Spleen (tissue), 7 donors: ENCODE results near the gene NFE2L3.
"Not testable (repeated sequence)": the region's sequence is repeated elsewhere in the genome, so short reads cannot be mapped to it uniquely, and the experiment has no call there.

Experiments used
- CTCF ChIP-seq, 11 experiments: fragments of 200-600 bp in 7 of 11; fragments of 450-650 bp in 4 of 11; sonication (generic) in 4 of 11; IDR thresholded peaks in 8 of 11; conservative IDR thresholded peaks in 3 of 11; 1 replicate in 7 of 11; 2 replicates in 4 of 11; pipeline versions ENCODE4 v1.4.0 to v1.8.0; 2016 to 2021; ENCODE audit warnings: antibody characterized with exemption in 11 of 11, inconsistent platforms in 4 of 11, mild to moderate bottlenecking in 1 of 11
- POLR2A ChIP-seq, 3 donors: fragments of 450-650 bp; IDR thresholded peaks; one replicate each; pipeline ENCODE4 v1.5.1; 2017; ENCODE audit warnings: antibody characterized with exemption in 3 of 3, mild to moderate bottlenecking in 1 of 3
- donor health status: DM: no; HTN: no; CAD: no; lungs with moderate emphysema.
- donor health status: DM: no; HTN: no; CAD: no.
- donor health status: DM: no; HTN: no; CAD: no.

DNA sequence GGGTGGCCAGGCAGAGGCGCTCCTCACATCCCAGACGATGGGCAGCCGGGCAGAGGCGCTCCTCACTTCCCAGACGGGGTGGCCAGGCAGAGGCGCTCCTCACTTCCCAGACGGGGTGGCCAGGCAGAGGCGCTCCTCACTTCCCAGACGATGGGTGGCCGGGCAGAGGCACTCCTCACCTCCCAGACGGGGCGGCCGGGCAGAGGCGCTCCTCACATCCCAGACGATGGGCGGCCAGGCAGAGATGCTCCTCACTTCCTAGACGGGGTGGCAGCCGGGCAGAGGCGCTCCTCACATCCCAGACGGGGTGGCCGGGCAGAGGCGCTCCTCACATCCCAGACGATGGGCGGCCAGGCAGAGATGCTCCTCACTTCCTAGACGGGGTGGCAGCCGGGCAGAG is 24.7 kb downstream of the NFE2L3 start:
- TF ChIP-seq POLR2A (IDR thresholded peaks at IDR 0.05); CTCF (IDR thresholded peaks at IDR 0.05 in 8 of 11, conservative IDR thresholded peaks at IDR 0.05 in 3 of 11): not testable (repeated sequence)
